ENCODE data around the gene DCAF15. TPM values are rescaled to one million over a fixed set of nuclear protein-coding genes. Genes with fewer than 3 reads are reported as not detected.

The DCAF15 gene
- total RNA-seq, 1 donor from 2014 or later = 85.6 TPM

DNA sequence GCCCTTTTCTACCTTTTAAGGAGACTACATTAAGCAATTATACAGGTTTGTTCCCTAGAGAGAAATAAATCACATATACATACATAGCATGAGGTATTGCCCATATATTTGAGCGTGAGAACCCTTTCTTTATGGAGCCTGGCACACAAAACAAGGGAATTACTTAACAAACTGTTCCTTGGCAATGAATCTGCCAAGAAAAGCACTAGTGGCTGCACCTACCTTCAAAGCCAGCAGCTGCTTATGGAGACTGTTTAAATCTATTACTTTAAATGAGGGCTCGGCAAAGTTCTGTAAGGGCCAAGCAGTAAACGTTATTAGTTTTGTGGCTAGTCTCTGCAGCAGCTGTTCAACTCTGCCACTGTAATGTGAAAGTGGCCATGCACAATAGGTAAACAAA, 46.8 kb downstream of the DCAF15 start:
- TF ChIP-seq, protein P1, sequence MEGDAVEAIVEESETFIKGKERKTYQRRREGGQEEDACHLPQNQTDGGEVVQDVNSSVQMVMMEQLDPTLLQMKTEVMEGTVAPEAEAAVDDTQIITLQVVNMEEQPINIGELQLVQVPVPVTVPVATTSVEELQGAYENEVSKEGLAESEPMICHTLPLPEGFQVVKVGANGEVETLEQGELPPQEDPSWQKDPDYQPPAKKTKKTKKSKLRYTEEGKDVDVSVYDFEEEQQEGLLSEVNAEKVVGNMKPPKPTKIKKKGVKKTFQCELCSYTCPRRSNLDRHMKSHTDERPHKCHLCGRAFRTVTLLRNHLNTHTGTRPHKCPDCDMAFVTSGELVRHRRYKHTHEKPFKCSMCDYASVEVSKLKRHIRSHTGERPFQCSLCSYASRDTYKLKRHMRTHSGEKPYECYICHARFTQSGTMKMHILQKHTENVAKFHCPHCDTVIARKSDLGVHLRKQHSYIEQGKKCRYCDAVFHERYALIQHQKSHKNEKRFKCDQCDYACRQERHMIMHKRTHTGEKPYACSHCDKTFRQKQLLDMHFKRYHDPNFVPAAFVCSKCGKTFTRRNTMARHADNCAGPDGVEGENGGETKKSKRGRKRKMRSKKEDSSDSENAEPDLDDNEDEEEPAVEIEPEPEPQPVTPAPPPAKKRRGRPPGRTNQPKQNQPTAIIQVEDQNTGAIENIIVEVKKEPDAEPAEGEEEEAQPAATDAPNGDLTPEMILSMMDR (conservative IDR thresholded peaks at IDR 0.05) = no peak
- DNase-seq (ENCODE audit: low read depth, low spot score) = no peak
- H3K4me1 Mint-ChIP-seq = no peaks in the 10 kb centered on the region
- no peak overlapping the region for H3K4me3 Mint-ChIP-seq
- peaks cover 5% of the 10 kb centered on the region for H3K9me3 Mint-ChIP-seq
- H3K27ac Mint-ChIP-seq (ENCODE audit: unreplicated experiment) = no peak overlapping the region
- H3K36me3 Mint-ChIP-seq (ENCODE audit: low read depth) = peaks cover 11% of the 10 kb centered on the region
- no peaks in the 10 kb centered on the region for H3K27me3 Mint-ChIP-seq (ENCODE audit: low read depth)

DNA sequence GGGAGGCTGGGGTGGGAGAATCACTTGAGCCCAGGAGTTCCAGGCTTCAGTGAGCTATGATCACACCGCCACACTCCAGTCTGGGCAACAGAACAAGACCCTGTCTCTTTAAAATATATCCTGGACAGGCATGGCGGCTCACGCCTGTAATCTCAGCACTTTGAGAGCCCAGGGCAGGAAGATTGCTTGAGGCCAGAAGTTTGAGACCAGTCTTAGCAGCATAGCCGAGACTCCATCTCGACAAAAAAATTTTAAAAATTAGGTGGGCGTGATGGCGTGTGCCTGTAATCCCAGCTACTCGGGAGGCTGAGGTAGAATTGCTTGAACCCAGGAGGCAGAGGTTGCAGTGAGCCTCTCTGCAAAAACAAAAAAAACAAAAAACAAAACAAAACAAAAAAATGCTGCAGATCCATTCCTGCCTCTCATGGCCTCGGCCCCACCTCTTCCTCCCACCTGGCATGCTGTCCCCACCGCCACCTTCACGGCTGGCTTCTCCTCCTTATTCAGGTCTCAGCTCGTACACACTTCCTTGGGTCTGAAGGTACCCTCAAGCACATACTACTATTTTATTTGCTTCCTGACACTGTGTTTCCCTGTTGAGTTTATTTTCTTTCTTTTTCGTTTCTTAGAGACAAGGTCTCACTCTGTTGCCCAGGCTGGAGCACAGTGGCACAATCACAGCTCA, 48.5 kb downstream of the DCAF15 start:
- peaks cover 5% of the 10 kb centered on the region for H3K9me3 Mint-ChIP-seq
- no peaks in the 10 kb centered on the region for H3K27me3 Mint-ChIP-seq (ENCODE audit: low read depth)
- TF ChIP-seq, protein P1 (conservative IDR thresholded peaks at IDR 0.05) = no peak
- no peak overlapping the region for H3K4me3 Mint-ChIP-seq
- no peak overlapping the region for H3K27ac Mint-ChIP-seq (ENCODE audit: unreplicated experiment)
- peaks cover 11% of the 10 kb centered on the region for H3K4me1 Mint-ChIP-seq
- peaks cover 11% of the 10 kb centered on the region for H3K36me3 Mint-ChIP-seq (ENCODE audit: low read depth)
- DNase-seq (ENCODE audit: low read depth, low spot score) = no peak

DNA sequence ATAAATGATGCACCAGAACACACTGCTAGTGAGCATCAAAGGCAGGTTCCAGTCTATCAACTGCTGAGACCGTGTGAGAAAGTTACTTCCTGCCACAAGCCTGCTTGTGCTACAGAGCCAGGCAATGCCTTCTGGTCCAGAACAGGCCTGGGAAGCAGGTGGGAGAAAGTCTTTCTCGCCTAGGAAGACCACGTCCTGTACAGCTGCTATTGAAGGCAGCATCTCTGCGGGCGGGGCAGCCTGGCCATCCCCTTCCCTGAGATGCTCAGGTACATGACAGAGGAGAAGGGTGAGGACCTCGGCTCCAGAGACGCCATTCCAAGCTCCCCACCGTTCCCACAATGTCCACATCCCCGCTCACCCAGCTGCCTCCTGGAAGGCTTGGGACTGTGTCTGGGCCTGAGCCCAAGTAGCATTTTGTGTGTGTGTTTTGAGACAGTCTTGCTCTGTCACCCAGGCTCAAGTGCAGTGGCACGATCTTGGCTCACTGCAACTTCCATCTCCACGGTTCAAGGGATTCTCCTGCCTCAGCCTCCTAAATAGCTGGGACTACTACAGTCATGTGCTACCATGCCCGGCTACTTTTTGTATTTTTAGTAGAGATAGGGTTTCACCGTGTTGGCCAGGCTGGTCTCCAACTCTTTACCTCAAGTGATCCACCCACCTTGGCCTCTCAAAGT, 50.4 kb downstream of the DCAF15 start:
- H3K27ac Mint-ChIP-seq (ENCODE audit: unreplicated experiment) = no peak overlapping the region
- H3K9me3 Mint-ChIP-seq = peaks cover 5% of the 10 kb centered on the region
- no peaks in the 10 kb centered on the region for H3K27me3 Mint-ChIP-seq (ENCODE audit: low read depth)
- H3K36me3 Mint-ChIP-seq (ENCODE audit: low read depth) = peaks cover 11% of the 10 kb centered on the region
- TF ChIP-seq, protein P1 (conservative IDR thresholded peaks at IDR 0.05) = no peak
- DNase-seq (ENCODE audit: low read depth, low spot score) = no peak
- H3K4me1 Mint-ChIP-seq = peaks cover 17% of the 10 kb centered on the region
- peak overlapping the region; percentile 36 for H3K4me3 Mint-ChIP-seq

DNA sequence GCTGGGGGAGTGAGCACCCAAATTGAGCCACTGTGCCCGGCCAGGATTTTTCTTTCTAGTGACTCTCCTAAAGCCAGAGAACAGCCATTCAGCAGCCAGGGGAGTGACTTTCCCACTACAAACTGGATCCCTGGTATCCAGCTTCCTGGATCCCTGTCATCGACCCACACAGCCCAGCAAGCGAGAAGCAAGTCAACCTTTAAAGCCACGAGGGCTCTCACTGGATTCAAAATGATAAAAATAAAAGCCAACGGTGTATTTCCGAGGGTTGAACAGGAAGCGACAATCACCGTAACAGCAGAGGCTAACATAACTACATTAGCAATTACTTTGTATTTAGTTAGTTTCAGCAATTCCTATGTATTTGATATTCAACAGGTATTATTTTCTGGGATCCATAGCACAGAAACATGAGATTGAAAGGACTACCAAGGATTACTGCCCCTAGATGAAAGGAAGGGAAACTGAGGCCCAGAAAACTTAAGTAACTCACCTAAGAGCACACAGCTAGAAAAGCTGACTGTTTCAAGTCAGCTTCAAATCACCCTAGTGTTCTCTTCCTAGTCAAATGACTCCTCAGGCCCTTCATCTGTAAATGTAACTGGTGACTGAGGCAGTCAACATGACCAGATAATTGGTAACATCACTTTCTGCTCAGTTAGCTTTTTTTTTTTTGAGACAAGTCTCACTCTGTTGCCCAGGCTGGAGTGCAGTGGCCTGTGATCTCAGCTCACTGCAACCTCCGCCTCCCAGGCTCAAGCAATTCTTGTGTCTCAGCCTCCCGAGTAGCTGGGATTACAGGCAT, 51.1 kb downstream of the DCAF15 start:
- peaks cover 17% of the 10 kb centered on the region for H3K4me1 Mint-ChIP-seq
- H3K27me3 Mint-ChIP-seq (ENCODE audit: low read depth) = no peaks in the 10 kb centered on the region
- H3K36me3 Mint-ChIP-seq (ENCODE audit: low read depth) = peaks cover 8% of the 10 kb centered on the region
- H3K4me3 Mint-ChIP-seq = peak overlapping the region; percentile 36
- DNase-seq (ENCODE audit: low read depth, low spot score) = no peak
- H3K27ac Mint-ChIP-seq (ENCODE audit: unreplicated experiment) = no peak overlapping the region
- TF ChIP-seq, protein P1 (conservative IDR thresholded peaks at IDR 0.05) = no peak
- peaks cover 5% of the 10 kb centered on the region for H3K9me3 Mint-ChIP-seq

DNA sequence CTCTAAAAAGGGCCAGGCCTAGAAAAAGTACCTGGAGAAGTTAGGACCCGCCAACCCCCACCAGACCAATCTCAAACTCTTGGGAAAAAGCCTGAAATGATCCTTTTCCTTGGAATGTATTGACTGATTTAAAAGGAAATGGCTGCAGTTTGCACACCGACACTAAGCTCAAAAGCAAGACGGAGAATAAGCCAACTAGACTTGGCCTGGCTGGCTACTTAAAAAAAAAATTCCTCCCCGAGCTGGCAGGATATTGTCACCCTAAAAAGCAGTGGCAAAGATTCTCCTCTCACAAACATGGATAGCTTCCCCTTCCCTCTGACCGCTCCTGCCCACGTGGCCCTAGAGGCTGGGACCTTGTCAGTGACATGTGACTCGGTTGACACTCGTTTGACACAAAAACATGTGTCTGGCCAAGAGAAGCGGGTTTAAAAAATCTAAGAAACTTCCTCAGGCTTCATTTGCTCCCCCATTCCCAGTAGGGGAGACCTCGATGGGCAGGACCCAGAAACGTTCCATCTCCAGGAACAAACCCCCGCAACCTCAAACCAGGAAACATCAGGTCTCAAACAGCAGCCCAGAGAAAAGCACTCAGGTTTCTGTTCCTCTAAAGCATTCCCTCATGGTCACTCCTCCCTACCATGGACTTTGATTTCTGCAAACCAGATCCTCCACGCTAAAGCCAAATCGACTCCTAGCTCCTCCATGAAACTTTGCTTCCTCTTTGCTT, 52.5 kb downstream of the DCAF15 start:
- peaks cover 3% of the 10 kb centered on the region for H3K36me3 Mint-ChIP-seq (ENCODE audit: low read depth)
- H3K4me3 Mint-ChIP-seq = peak overlapping the region; percentile 88
- no peak for DNase-seq (ENCODE audit: low read depth, low spot score)
- H3K27me3 Mint-ChIP-seq (ENCODE audit: low read depth) = no peaks in the 10 kb centered on the region
- H3K9me3 Mint-ChIP-seq = no peaks in the 10 kb centered on the region
- peaks cover 17% of the 10 kb centered on the region for H3K4me1 Mint-ChIP-seq
- peak overlapping the region; percentile 78 for H3K27ac Mint-ChIP-seq (ENCODE audit: unreplicated experiment)
- TF ChIP-seq, protein P1 (conservative IDR thresholded peaks at IDR 0.05) = no peak
